Measurements from ENCODE around the gene SMCHD1. TPM values are rescaled to one million over a fixed set of nuclear protein-coding genes. Genes with fewer than 3 reads are reported as not detected.
"Not testable (repeated sequence)": the region's sequence is repeated elsewhere in the genome, so short reads cannot be mapped to it uniquely, and the experiment has no call there.

Gene SMCHD1
- total RNA-seq, 2 donors from 2014 or later: 61.8 to 72.5 TPM

GRCh38 chr18:2656981-2657512 lies 1.5 kb downstream of the SMCHD1 start:
- H3K9me3 ChIP-seq (ENCODE audit: control insufficient read depth, low read length): peaks cover 9% of the 10 kb centered on the region
- Mint-ChIP-seq H3K4me3 (peak overlapping the region; percentile 95), H3K4me1 (peaks cover 24% of the 10 kb centered on the region), H3K27me3 (ENCODE audit: insufficient read depth) (peaks cover 30% of the 10 kb centered on the region), H3K36me3 (ENCODE audit: low read depth) (peaks cover 10% of the 10 kb centered on the region), H3K27ac (peak overlapping the region; percentile 94), H3K9me3 (peaks cover 3% of the 10 kb centered on the region)
- TF ChIP-seq CTCF (conservative IDR thresholded peaks at IDR 0.05): no peak
- no peak for DNase-seq
- H3K4me1 ChIP-seq (ENCODE audit: control insufficient read depth, insufficient read depth, low read length): no peaks in the 10 kb centered on the region
- peaks cover 6% of the 10 kb centered on the region for H3K36me3 ChIP-seq (ENCODE audit: control insufficient read depth, insufficient read depth, low read length)
- H3K4me3 ChIP-seq (ENCODE audit: low read length): peak overlapping the region; percentile 100
- H3K27me3 ChIP-seq (ENCODE audit: control insufficient read depth, insufficient read depth, low read length, poor library complexity, severe bottlenecking): peaks cover 10% of the 10 kb centered on the region
- WGBS, 2 experiments (ENCODE audit: insufficient coverage in 1 of 2, insufficient read length in 1 of 2): 14 to 16% methylated on average over 7 to 11 of the region's 12 CpGs
- H3K27ac ChIP-seq (ENCODE audit: low read depth, low read length): no peak overlapping the region
- H3K9ac ChIP-seq (ENCODE audit: extremely low read depth, low read length, poor library complexity, severe bottlenecking): peak overlapping the region; percentile 84

GRCh38 chr18:2657788-2658458 lies 2.4 kb downstream of the SMCHD1 start:
- no peak overlapping the region for H3K9ac ChIP-seq (ENCODE audit: extremely low read depth, low read length, poor library complexity, severe bottlenecking)
- Mint-ChIP-seq H3K4me1 (peaks cover 24% of the 10 kb centered on the region), H3K4me3 (peak overlapping the region; percentile 95), H3K27me3 (ENCODE audit: insufficient read depth) (peaks cover 21% of the 10 kb centered on the region), H3K27ac (no peak overlapping the region), H3K9me3 (peaks cover 3% of the 10 kb centered on the region), H3K36me3 (ENCODE audit: low read depth) (peaks cover 14% of the 10 kb centered on the region)
- no peak overlapping the region for H3K27ac ChIP-seq (ENCODE audit: low read depth, low read length)
- H3K36me3 ChIP-seq (ENCODE audit: control insufficient read depth, insufficient read depth, low read length): peaks cover 6% of the 10 kb centered on the region
- no peak for DNase-seq
- H3K4me1 ChIP-seq (ENCODE audit: control insufficient read depth, insufficient read depth, low read length): no peaks in the 10 kb centered on the region
- TF ChIP-seq CTCF (conservative IDR thresholded peaks at IDR 0.05): no peak
- WGBS, 2 experiments (ENCODE audit: insufficient coverage in 1 of 2, insufficient read length in 1 of 2): 88 to 91% methylated on average over 8 to 12 of the region's 12 CpGs
- peaks cover 9% of the 10 kb centered on the region for H3K9me3 ChIP-seq (ENCODE audit: control insufficient read depth, low read length)
- H3K4me3 ChIP-seq (ENCODE audit: low read length): peak overlapping the region; percentile 100
- peaks cover 10% of the 10 kb centered on the region for H3K27me3 ChIP-seq (ENCODE audit: control insufficient read depth, insufficient read depth, low read length, poor library complexity, severe bottlenecking)

GRCh38 chr18:2660849-2661248 lies 5.3 kb downstream of the SMCHD1 start:
- not testable (repeated sequence) for H3K4me3 ChIP-seq (ENCODE audit: low read length); H3K4me3 Mint-ChIP-seq; H3K27me3 Mint-ChIP-seq (ENCODE audit: insufficient read depth); H3K27me3 ChIP-seq (ENCODE audit: control insufficient read depth, insufficient read depth, low read length, poor library complexity, severe bottlenecking); H3K27ac Mint-ChIP-seq; H3K9me3 Mint-ChIP-seq; H3K9me3 ChIP-seq (ENCODE audit: control insufficient read depth, low read length); H3K9ac ChIP-seq (ENCODE audit: extremely low read depth, low read length, poor library complexity, severe bottlenecking); H3K4me1 ChIP-seq (ENCODE audit: control insufficient read depth, insufficient read depth, low read length); DNase-seq; H3K27ac ChIP-seq (ENCODE audit: low read depth, low read length)
- Mint-ChIP-seq H3K36me3 (ENCODE audit: low read depth) (peaks cover 17% of the 10 kb centered on the region), H3K4me1 (peaks cover 18% of the 10 kb centered on the region)
- peaks cover 14% of the 10 kb centered on the region for H3K36me3 ChIP-seq (ENCODE audit: control insufficient read depth, insufficient read depth, low read length)
- 83 to 100% methylated on average over 2 of the region's 3 CpGs for WGBS, 2 experiments (ENCODE audit: insufficient coverage in 1 of 2, insufficient read length in 1 of 2)

- H3K27me3 ChIP-seq (ENCODE audit: control insufficient read depth, insufficient read depth, low read length, poor library complexity, severe bottlenecking); H3K27ac ChIP-seq (ENCODE audit: low read depth, low read length); H3K4me3 Mint-ChIP-seq; H3K9ac ChIP-seq (ENCODE audit: extremely low read depth, low read length, poor library complexity, severe bottlenecking); H3K27me3 Mint-ChIP-seq (ENCODE audit: insufficient read depth); H3K9me3 Mint-ChIP-seq; H3K27ac Mint-ChIP-seq; H3K9me3 ChIP-seq (ENCODE audit: control insufficient read depth, low read length); H3K4me1 ChIP-seq (ENCODE audit: control insufficient read depth, insufficient read depth, low read length); DNase-seq; H3K4me3 ChIP-seq (ENCODE audit: low read length): not testable (repeated sequence)
- H3K36me3 ChIP-seq (ENCODE audit: control insufficient read depth, insufficient read depth, low read length): peaks cover 27% of the 10 kb centered on the region
- H3K4me1 Mint-ChIP-seq: peaks cover 12% of the 10 kb centered on the region
- peaks cover 23% of the 10 kb centered on the region for H3K36me3 Mint-ChIP-seq (ENCODE audit: low read depth)
- 71 to 89% methylated on average over 2 to 7 of the region's 7 CpGs for WGBS, 2 experiments (ENCODE audit: insufficient coverage in 1 of 2, insufficient read length in 1 of 2)
Observed at GRCh38 chr18:2662288-2662687, 6.8 kb downstream of the SMCHD1 start.
